NT2/D1 (cell line): ENCODE measurements around the gene ABT1.

Experiments
- SUZ12 ChIP-seq: IDR thresholded peaks from 2 replicates; pipeline ENCODE4 v1.6.1; 2011; ENCODE audit not compliant: insufficient read length, insufficient read depth; ENCODE audit errors: extremely low read depth
- YY1 ChIP-seq: IDR thresholded peaks from 2 replicates; pipeline ENCODE4 v1.6.1; 2011; ENCODE audit not compliant: insufficient read length, insufficient read depth
- ZNF274 ChIP-seq: IDR thresholded peaks from 2 replicates; pipeline ENCODE4 v1.6.1; 2011; ENCODE audit warnings: mild to moderate bottlenecking, low read depth, low read length

GRCh38 chr6:26598267-26598666 is 1.5 kb downstream of the ABT1 start:
- TF ChIP-seq SUZ12, result no peak
- no peak for TF ChIP-seq ZNF274
- TF ChIP-seq YY1, result no peak
